HFFc6 (cell line): Measurements from ENCODE around the gene PDZD8. TPM values are rescaled to one million over a fixed set of nuclear protein-coding genes. Genes with fewer than 3 reads are reported as not detected.

Experiments
- DNase-seq: peaks from one replicate; pipeline ENCODE4 v3.0.0-alpha.2; 2018
- H3K27ac Mint-ChIP-seq: 2 replicates; pipeline ENCODE4 v1.8.0; 2020; ENCODE audit warnings: mild to moderate bottlenecking, mixed read lengths
- H3K27me3 Mint-ChIP-seq: 2 replicates; pipeline ENCODE4 v1.8.0; 2021; ENCODE audit warnings: mild to moderate bottlenecking, moderate library complexity, mixed read lengths; ENCODE audit not compliant: insufficient read depth
- H3K36me3 Mint-ChIP-seq: 2 replicates; pipeline ENCODE4 v1.8.0; 2021; ENCODE audit warnings: low read depth, mixed read lengths
- H3K4me1 Mint-ChIP-seq: 2 replicates; pipeline ENCODE4 v1.8.0; 2020; ENCODE audit warnings: low read depth, mixed read lengths
- H3K4me3 Mint-ChIP-seq: 2 replicates; pipeline ENCODE4 v1.8.0; 2020; ENCODE audit warnings: mild to moderate bottlenecking, moderate library complexity, mixed read lengths
- H3K9me3 Mint-ChIP-seq: 2 replicates; pipeline ENCODE4 v1.8.0; 2020; ENCODE audit warnings: mild to moderate bottlenecking, mixed read lengths
- CTCF ChIP-seq: fragments of 200-600 bp; sonication (generic); IDR thresholded peaks from 2 replicates; pipeline ENCODE4 v1.5.0; 2021; ENCODE audit warnings: antibody characterized with exemption, mild to moderate bottlenecking
- total RNA-seq, 6 experiments: library from RNA; stranded (reverse); fragmentation: NEBNext Ultra II Directional; extraction: Animal tissue kit (Norgen Biotek cat#: 25700); gene quantifications; 2 replicates in 1 of 6; 3 replicates in 5 of 6; pipeline ENCODE4 v1.2.3, GENCODE V29; 2021

PDZD8 gene
- total RNA-seq, 6 experiments from 2014 or later, result 29.9 to 32.5 (median 31.5) TPM

GRCh38 chr10:117268258-117268657, 107.0 kb downstream of the PDZD8 start:
- Mint-ChIP-seq H3K4me1 (peaks cover 10% of the 10 kb centered on the region), H3K4me3 (no peak overlapping the region), H3K36me3 (no peaks in the 10 kb centered on the region), H3K27me3 (peaks cover 7% of the 10 kb centered on the region), H3K9me3 (no peaks in the 10 kb centered on the region), H3K27ac (no peak overlapping the region)
- no peak for TF ChIP-seq CTCF
- DNase-seq, result no peak

- H3K4me3 Mint-ChIP-seq, result no peak overlapping the region
- peaks cover 13% of the 10 kb centered on the region for H3K27me3 Mint-ChIP-seq
- TF ChIP-seq CTCF, result no peak
- DNase-seq, result no peak
- H3K4me1 Mint-ChIP-seq, result peaks cover 10% of the 10 kb centered on the region
- no peaks in the 10 kb centered on the region for H3K9me3 Mint-ChIP-seq
- H3K27ac Mint-ChIP-seq, result no peak overlapping the region
- no peaks in the 10 kb centered on the region for H3K36me3 Mint-ChIP-seq
These were observed 108.4 kb downstream of the PDZD8 start for GRCh38 chr10:117266812-117267211.

GRCh38 chr10:117266400-117266799, 108.8 kb downstream of the PDZD8 start:
- no peak for DNase-seq
- H3K27me3 Mint-ChIP-seq, result peaks cover 13% of the 10 kb centered on the region
- TF ChIP-seq CTCF, result no peak
- H3K4me3 Mint-ChIP-seq, result no peak overlapping the region
- no peaks in the 10 kb centered on the region for H3K36me3 Mint-ChIP-seq
- H3K27ac Mint-ChIP-seq, result no peak overlapping the region
- H3K4me1 Mint-ChIP-seq, result peaks cover 6% of the 10 kb centered on the region
- H3K9me3 Mint-ChIP-seq, result no peaks in the 10 kb centered on the region

GRCh38 chr10:117264782-117265181, 110.5 kb downstream of the PDZD8 start:
- Mint-ChIP-seq H3K27ac (no peak overlapping the region), H3K4me1 (no peaks in the 10 kb centered on the region), H3K9me3 (no peaks in the 10 kb centered on the region), H3K36me3 (no peaks in the 10 kb centered on the region), H3K4me3 (no peak overlapping the region), H3K27me3 (peaks cover 26% of the 10 kb centered on the region)
- no peak for TF ChIP-seq CTCF
- DNase-seq, result no peak

GRCh38 chr10:117262903-117263293, 112.3 kb downstream of the PDZD8 start:
- Mint-ChIP-seq H3K36me3 (no peaks in the 10 kb centered on the region), H3K27ac (no peak overlapping the region), H3K27me3 (peaks cover 27% of the 10 kb centered on the region), H3K4me1 (no peaks in the 10 kb centered on the region), H3K9me3 (no peaks in the 10 kb centered on the region), H3K4me3 (no peak overlapping the region)
- DNase-seq, result no peak
- no peak for TF ChIP-seq CTCF
